WI38 (cell line): ENCODE data around the gene CLUH.

ENCODE experiments used
- H3K4me3 ChIP-seq: 2 replicates; pipeline ENCODE4 v1.5.1; 2011; ENCODE audit warnings: low read depth, mild to moderate bottlenecking, control low read depth, low read length
- TF ChIP-seq, protein P1 (sequence below): IDR thresholded peaks from 2 replicates; pipeline ENCODE4 v1.5.1; 2012; ENCODE audit warnings: low read depth, mild to moderate bottlenecking, control low read depth, low read length

Gene CLUH

DNA sequence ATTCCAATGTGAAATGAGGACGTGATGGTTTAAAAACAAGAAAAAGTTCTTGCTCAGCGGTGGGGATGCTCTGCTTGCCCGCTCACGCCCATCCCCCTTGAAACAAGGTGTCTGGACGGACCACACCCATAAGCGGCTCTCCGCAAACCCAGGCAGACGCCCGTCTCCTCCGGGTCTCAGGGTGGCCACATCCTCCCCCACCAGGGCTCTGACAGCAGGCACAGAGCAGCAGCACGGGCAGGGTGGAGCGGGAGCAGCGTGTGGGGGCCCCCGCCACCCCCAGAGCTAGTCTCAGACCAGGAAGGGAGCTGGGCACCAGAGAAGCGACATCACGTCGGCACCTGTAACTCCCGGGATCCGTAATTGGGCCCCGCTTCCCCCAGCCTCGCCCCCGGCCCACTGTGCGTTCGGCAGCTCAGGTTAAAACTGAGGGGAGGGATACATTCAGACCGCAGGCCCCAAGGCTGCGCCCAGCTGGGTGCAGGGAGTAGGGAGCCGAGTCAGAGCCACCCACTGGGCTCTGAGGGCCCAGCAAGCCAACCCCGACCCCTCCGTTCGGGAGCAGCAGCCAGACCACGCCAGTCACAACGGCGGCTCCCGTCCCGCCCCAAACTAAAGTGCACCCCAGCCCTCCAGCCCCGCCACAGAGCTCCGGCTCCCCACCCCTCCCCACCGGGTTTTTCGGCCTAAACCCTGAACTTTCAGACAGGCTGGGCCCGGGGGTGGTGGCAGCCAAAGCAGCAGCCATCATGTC lies 22.0 kb downstream of the CLUH start:
- TF ChIP-seq, protein P1, sequence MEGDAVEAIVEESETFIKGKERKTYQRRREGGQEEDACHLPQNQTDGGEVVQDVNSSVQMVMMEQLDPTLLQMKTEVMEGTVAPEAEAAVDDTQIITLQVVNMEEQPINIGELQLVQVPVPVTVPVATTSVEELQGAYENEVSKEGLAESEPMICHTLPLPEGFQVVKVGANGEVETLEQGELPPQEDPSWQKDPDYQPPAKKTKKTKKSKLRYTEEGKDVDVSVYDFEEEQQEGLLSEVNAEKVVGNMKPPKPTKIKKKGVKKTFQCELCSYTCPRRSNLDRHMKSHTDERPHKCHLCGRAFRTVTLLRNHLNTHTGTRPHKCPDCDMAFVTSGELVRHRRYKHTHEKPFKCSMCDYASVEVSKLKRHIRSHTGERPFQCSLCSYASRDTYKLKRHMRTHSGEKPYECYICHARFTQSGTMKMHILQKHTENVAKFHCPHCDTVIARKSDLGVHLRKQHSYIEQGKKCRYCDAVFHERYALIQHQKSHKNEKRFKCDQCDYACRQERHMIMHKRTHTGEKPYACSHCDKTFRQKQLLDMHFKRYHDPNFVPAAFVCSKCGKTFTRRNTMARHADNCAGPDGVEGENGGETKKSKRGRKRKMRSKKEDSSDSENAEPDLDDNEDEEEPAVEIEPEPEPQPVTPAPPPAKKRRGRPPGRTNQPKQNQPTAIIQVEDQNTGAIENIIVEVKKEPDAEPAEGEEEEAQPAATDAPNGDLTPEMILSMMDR, result no peak
- H3K4me3 ChIP-seq, result no peak overlapping the region

DNA sequence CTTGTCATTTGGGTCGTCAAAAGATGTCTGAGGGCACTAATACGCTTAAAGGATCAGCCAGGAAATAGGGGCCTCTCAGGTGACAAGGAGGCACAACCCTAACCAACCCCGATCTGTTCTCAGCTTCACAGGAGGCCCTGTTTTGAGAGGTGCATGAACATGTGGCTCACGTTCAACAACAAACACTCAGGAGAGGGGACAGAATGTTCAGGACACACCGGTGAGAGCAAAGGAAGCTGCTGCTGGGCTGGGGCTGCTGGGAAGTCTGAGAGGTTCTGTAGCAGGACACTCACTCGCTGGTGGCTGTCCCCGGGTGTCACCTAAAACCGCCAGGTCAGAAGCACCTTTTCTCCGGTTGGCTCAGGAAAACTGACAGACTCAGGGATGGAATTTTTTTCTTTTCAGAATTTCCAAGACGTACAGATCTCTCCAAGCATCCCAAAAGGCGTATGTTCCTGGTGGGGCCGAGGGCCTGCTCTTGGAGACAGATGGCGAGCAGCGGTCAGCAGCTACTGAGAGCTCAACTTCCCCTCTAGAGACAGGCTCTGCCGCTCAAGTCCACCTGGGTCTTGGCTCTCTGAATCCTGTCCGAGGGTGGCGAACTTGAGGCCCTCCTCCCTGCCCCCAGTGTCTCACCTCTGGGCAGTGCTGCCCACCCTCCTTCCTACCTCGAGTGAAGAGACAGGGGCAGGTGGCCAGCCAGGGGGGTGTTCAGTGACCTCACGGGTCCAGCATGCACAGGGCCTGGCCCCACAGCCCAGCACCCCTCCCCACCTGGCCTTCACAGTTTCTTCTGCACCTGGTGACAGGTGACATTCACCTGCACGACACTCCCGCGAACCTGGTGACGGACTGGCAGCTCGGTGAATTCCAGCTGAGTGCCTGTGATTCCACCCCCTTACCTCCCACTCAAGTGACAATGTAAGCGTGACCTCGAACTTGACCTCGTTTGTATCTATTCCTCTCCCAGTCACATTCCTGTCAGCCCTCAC lies 22.9 kb downstream of the CLUH start:
- no peak overlapping the region for H3K4me3 ChIP-seq
- TF ChIP-seq, protein P1, result no peak

GRCh38 chr17:2687074-2687418 lies 24.5 kb downstream of the CLUH start:
- no peak overlapping the region for H3K4me3 ChIP-seq
- TF ChIP-seq, protein P1, result no peak

DNA sequence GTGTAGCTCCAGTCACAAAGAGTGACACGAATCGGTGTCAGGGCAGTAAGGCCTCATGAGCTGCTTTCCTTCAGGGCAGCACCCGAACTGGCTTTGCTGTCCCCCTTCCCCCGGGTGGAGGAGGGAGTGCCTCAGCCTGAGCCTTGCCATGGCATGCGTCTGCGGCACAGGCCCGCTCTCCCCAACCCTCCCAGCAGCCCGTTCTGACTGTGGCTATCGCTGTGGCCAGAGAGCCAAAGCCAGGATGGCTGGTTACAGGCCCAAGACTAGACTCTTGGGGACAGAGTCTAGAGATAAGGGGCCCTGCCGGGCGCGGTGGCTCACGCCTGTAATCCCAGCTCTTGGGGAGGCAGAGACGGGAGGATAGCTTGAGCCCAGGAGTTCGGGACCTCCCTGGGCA lies 25.9 kb downstream of the CLUH start:
- TF ChIP-seq, protein P1, result no peak

GRCh38 chr17:2684549-2684948 lies 27.0 kb downstream of the CLUH start:
- TF ChIP-seq, protein P1, result no peak
- H3K4me3 ChIP-seq, result no peak overlapping the region

More for the DNA sequence above, 25.9 kb downstream of the CLUH start:
- no peak overlapping the region for H3K4me3 ChIP-seq

DNA sequence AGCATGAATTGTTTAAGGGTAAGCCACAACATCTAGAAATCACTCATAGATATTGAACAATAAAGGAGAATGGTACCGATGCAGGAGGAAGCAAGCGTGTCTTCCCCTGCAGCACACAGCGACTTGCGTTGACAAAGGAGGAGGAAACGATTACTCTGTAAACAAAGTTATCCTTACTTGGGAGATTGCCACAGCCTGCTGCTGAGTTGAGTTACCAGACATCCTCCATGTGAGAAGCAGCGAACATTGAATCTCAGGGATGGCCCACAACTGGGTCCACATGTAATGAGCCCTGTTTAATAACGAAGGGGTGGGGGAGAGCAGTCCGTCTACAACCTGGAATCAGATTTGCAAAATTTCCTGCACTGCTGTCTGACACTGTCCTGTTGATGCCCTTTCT lies 27.7 kb downstream of the CLUH start:
- TF ChIP-seq, protein P1, result no peak

More for the DNA sequence above, 27.7 kb downstream of the CLUH start:
- no peak overlapping the region for H3K4me3 ChIP-seq
